CD4-positive, alpha-beta T cell (primary cell): Measurements from ENCODE around the gene CIAO2A. TPM values are rescaled to one million over a fixed set of nuclear protein-coding genes. Genes with fewer than 3 reads are reported as not detected.
A peak's percentile ranks its signal among the peaks of the same experiment; 100 is the strongest.

ENCODE experiments used
- ATAC-seq: fragments of 200-7000 bp; cut with Tn5 transposase; one replicate; pipeline ENCODE4 v1.10.0; 2022; ENCODE audit warnings: mild to moderate bottlenecking; ENCODE audit not compliant: poor library complexity
- CTCF ChIA-PET: fragments of 350-600 bp; sonication (Branson Sonifier 250); formaldehyde crosslinking; loops from one replicate; lab custom pipeline; 2021; ENCODE audit warnings: antibody characterized with exemption, inconsistent platforms; lab: Charles Lee
- POLR2A ChIA-PET: fragments of 350-600 bp; sonication (Branson Sonifier 250); formaldehyde crosslinking; loops from one replicate; lab custom pipeline; 2021; ENCODE audit warnings: antibody characterized with exemption, inconsistent platforms; lab: Charles Lee
- DNase-seq, 14 experiments: peaks; one replicate each; pipeline ENCODE4 v3.0.0-alpha.2; 2013 to 2020; ENCODE audit warnings: mixed read lengths in 2 of 14
- H3K27ac ChIP-seq, 2 donors: one replicate each; pipeline versions ENCODE4 v1.5.1 to v1.7.0; 2013; ENCODE audit warnings: low read length in 2 of 2, low read depth in 1 of 2, mild to moderate bottlenecking in 1 of 2
- H3K27me3 ChIP-seq, 2 experiments: 1 replicate in 1 of 2; 2 replicates in 1 of 2; pipeline versions ENCODE4 v1.6.1 to v1.7.0; 2013; ENCODE audit warnings: low read length in 2 of 2, control low read depth in 1 of 2, mild to moderate bottlenecking in 1 of 2, moderate library complexity in 1 of 2; ENCODE audit not compliant: insufficient read depth in 2 of 2, control insufficient read depth in 1 of 2
- H3K36me3 ChIP-seq: one replicate; pipeline ENCODE4 v1.6.1; 2013; ENCODE audit warnings: low read length, control low read depth; ENCODE audit not compliant: insufficient read depth
- H3K4me1 ChIP-seq: one replicate; pipeline ENCODE4 v1.6.1; 2013; ENCODE audit warnings: low read length, control low read depth; ENCODE audit not compliant: insufficient read depth
- H3K4me3 ChIP-seq: one replicate; pipeline ENCODE4 v1.5.1; 2013; ENCODE audit warnings: mild to moderate bottlenecking, low read length, moderate library complexity
- H3K9me3 ChIP-seq, 2 experiments: 1 replicate in 1 of 2; 2 replicates in 1 of 2; pipeline versions ENCODE4 v1.6.1 to v1.7.0; 2013; ENCODE audit warnings: low read length in 2 of 2, mild to moderate bottlenecking in 2 of 2, control low read depth in 1 of 2, moderate library complexity in 1 of 2; ENCODE audit not compliant: control insufficient read depth in 1 of 2, insufficient read depth in 1 of 2
- H3K27ac Mint-ChIP-seq: one replicate; pipeline ENCODE4 v1.8.0; 2020; ENCODE audit warnings: mixed read lengths
- H3K27me3 Mint-ChIP-seq: one replicate; pipeline ENCODE4 v1.8.0; 2021; ENCODE audit warnings: mixed read lengths
- H3K36me3 Mint-ChIP-seq: one replicate; pipeline ENCODE4 v1.8.0; 2021; ENCODE audit warnings: low read depth, mixed read lengths
- H3K4me1 Mint-ChIP-seq: one replicate; pipeline ENCODE4 v1.8.0; 2021; ENCODE audit warnings: low read depth, mixed read lengths
- H3K4me3 Mint-ChIP-seq: one replicate; pipeline ENCODE4 v1.8.0; 2020; ENCODE audit warnings: mild to moderate bottlenecking, mixed read lengths
- H3K9me3 Mint-ChIP-seq: one replicate; pipeline ENCODE4 v1.8.0; 2020; ENCODE audit warnings: mixed read lengths
- CTCF ChIP-seq: fragments of 200-600 bp; IDR thresholded peaks from one replicate; pipeline ENCODE4 v1.8.0; 2022; ENCODE audit warnings: antibody characterized with exemption, mild to moderate bottlenecking
- intact Hi-C, 2 experiments: fragments of 100-400 bp; cut with DNase I in 1 of 2; cut with micrococcal nuclease in 1 of 2; formaldehyde crosslinking; loops; one replicate each; pipeline versions ENCODE4 v1.15.1 to v1.9.0; 2023 to 2025; cut with DNase I, micrococcal nuclease
- total RNA-seq, 174 experiments: library from RNA in 2 of 174; stranded (reverse) in 2 of 174; gene quantifications; one replicate each; pipeline ENCODE4 v1.2.3 and lab custom pipeline; 2021 to 2026

CIAO2A gene
- total RNA-seq, 2 experiments from 2014 or later: 10.9 to 12.2 TPM

DNA sequence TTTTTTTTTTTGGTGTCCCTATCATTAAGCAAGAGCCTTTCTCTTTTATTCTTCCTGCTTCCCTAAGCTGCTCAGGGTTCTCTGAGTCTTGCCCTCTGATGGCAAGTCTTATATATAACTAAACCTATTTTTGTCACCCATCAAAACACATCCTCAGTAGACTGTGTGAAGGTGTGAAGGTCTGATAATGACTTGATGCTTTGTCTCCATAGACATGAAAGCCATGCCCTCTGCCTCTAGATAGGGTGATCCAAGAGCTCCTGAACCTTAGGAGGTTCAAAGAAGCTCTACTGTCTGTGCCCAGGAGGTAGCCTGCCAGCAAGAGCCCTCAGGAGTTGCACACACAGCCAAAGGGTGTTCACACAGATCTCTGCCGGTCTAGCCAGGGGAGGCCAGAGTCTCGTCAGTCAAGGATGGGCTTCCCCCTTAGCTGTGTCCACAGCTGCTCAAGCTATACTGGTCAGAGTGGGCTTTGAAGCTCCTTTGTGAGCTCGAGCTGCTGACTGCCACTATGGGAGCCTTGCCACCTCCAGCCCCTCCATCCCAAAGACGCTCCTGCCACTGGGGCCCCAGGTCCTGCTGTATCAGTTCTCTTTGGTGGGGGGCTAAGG, 44.8 kb upstream of the CIAO2A start:
- no peak overlapping the region for H3K4me3 Mint-ChIP-seq
- H3K9me3 ChIP-seq: no peaks in the 10 kb centered on the region
- TF ChIP-seq CTCF: no peak
- H3K4me1 ChIP-seq: no peaks in the 10 kb centered on the region
- H3K36me3 Mint-ChIP-seq: peaks cover 84% of the 10 kb centered on the region
- no peaks in the 10 kb centered on the region for H3K4me1 Mint-ChIP-seq
- H3K36me3 ChIP-seq: peaks cover 74% of the 10 kb centered on the region
- intact Hi-C loops: no loop called here
- CTCF ChIA-PET: interaction anchor here (2.1 kb wide), 1 partner anchor 15 kb away, joined by 7 read pairs; no protein-coding TSS in a partner anchor
- no peak for DNase-seq
- no peaks in the 10 kb centered on the region for H3K27me3 ChIP-seq
- no peak overlapping the region for H3K27ac Mint-ChIP-seq
- POLR2A ChIA-PET: interaction anchor here (2.0 kb wide), 1 partner anchor 11 kb away, joined by 7 read pairs; no protein-coding TSS in a partner anchor
- H3K9me3 Mint-ChIP-seq: no peaks in the 10 kb centered on the region
- H3K27me3 Mint-ChIP-seq: no peaks in the 10 kb centered on the region
- H3K4me3 ChIP-seq: no peak overlapping the region
- H3K27ac ChIP-seq: no peak overlapping the region
- ATAC-seq: no peak

DNA sequence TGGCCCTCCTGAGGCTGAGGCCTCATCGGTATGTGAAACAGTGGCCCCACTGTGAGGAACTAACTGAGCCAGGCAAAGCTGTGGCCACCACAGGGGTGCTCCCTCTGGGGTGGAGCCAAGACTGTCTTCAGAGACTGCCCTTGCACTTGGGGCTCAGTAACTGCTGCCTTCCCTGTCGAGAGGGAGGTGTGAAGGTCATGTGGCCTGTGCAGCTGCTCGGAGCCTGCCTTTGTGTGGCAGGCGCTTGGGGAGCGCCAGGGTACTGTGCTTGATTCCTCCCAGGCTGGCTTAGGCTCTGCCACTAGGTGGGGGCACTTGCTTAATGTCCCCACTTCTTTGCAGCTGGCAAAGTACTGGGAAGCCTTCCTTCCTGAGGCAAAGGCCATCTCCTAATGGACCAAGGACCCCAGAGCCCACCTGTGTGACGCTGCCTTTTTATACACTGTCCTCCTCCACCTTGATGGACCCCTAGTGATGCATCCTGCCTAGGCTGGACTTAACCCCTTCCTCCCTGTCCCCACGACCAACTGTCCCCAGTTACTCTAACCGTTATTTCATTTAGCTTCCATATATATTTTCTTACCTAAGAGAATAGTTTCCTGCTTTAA, 43.7 kb upstream of the CIAO2A start:
- Histone ChIP-seq H3K9me3 (no peaks in the 10 kb centered on the region), H3K27me3 (no peaks in the 10 kb centered on the region), H3K27ac (no peak overlapping the region), H3K4me1 (no peaks in the 10 kb centered on the region), H3K4me3 (no peak overlapping the region), H3K36me3 (peaks cover 74% of the 10 kb centered on the region)
- POLR2A ChIA-PET: interaction anchor here (2.0 kb wide), 1 partner anchor 12 kb away, joined by 7 read pairs; no protein-coding TSS in a partner anchor
- ATAC-seq (peak; percentile 51), DNase-seq (no peak)
- intact Hi-C loops: no loop called here
- CTCF ChIA-PET: interaction anchor here (2.1 kb wide), 1 partner anchor 16 kb away, joined by 7 read pairs; no protein-coding TSS in a partner anchor
- peaks cover 84% of the 10 kb centered on the region for H3K36me3 Mint-ChIP-seq
- TF ChIP-seq CTCF: no peak
- H3K9me3 Mint-ChIP-seq: no peaks in the 10 kb centered on the region
- H3K4me3 Mint-ChIP-seq: no peak overlapping the region
- no peaks in the 10 kb centered on the region for H3K4me1 Mint-ChIP-seq
- no peak overlapping the region for H3K27ac Mint-ChIP-seq
- H3K27me3 Mint-ChIP-seq: no peaks in the 10 kb centered on the region

- Mint-ChIP-seq H3K4me1 (no peaks in the 10 kb centered on the region), H3K4me3 (no peak overlapping the region), H3K9me3 (no peaks in the 10 kb centered on the region), H3K27ac (no peak overlapping the region), H3K27me3 (no peaks in the 10 kb centered on the region), H3K36me3 (peaks cover 84% of the 10 kb centered on the region)
- TF ChIP-seq CTCF: no peak
- DNase-seq (no peak), ATAC-seq (no peak)
- no peak overlapping the region for H3K4me3 ChIP-seq
- H3K9me3 ChIP-seq: no peaks in the 10 kb centered on the region
- ChIA-PET CTCF (no interaction called here), POLR2A (interaction anchor here (2.0 kb wide), 1 partner anchor 13 kb away, joined by 7 read pairs; no protein-coding TSS in a partner anchor)
- peaks cover 76% of the 10 kb centered on the region for H3K36me3 ChIP-seq
- H3K27me3 ChIP-seq: no peaks in the 10 kb centered on the region
- intact Hi-C loops: no loop called here
- no peaks in the 10 kb centered on the region for H3K4me1 ChIP-seq
- no peak overlapping the region for H3K27ac ChIP-seq
These were observed 42.7 kb upstream of the CIAO2A start for GRCh38 chr15:64136347-64136746.
